GM18858 (cell line): ENCODE data around the gene SIAH3.
"Not testable (repeated sequence)": the region's sequence is repeated elsewhere in the genome, so short reads cannot be mapped to it uniquely, and the experiment has no call there.

Experiments
- ATAC-seq: cut with Tn5 transposase; IDR thresholded peaks from one replicate; pipeline ENCODE4 v1.9.1; 2021; ENCODE audit not compliant: unreplicated experiment

SIAH3 gene

GRCh38 chr13:45784755-45785675, 66.5 kb downstream of the SIAH3 start:
- no peak for ATAC-seq

GRCh38 chr13:45783346-45784043, 68.1 kb downstream of the SIAH3 start:
- ATAC-seq = no peak

- ATAC-seq = no peak
These were observed 69.1 kb downstream of the SIAH3 start for GRCh38 chr13:45782327-45783045.

DNA sequence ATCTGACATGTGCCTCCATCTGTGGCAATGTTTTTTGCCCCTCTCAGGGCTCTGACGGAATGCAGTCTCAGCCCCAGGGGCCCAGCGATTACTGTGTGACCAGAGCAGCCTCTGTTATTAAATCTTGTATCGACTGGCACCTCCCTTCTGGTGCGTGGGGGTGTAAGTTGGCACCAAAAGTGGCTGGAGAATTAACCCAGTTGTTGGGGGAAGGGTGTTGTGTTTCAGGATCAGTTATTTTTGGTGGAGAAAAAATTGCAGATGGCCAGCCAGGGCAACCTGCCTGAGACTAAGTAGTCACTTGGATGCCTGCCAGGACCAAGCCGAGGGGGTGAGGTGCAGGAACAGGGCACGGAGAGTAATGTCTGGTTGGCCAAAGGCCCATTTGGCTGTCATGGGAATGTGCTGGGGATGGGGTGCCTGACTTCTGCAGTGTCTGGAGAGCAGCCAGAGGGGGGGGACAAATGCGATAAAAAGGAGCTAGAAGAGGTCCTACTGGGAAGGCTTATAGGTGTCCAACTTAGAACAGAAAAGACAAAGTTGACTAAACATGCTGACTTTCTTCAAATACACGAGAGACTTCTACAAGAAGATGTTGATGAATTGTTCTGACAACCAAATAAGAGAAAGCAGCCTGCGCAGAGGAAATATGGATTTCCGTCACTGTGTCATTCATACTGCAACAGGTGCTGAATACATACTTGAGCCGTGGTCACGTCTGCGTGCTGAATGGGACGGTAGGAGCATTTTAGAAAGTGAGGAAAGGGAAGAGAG, 69.8 kb downstream of the SIAH3 start:
- ATAC-seq = no peak

GRCh38 chr13:45779901-45780300, 71.7 kb downstream of the SIAH3 start:
- no peak for ATAC-seq

GRCh38 chr13:45778882-45779281, 72.7 kb downstream of the SIAH3 start:
- no peak for ATAC-seq

GRCh38 chr13:45776748-45777147, 74.8 kb downstream of the SIAH3 start:
- ATAC-seq = no peak

DNA sequence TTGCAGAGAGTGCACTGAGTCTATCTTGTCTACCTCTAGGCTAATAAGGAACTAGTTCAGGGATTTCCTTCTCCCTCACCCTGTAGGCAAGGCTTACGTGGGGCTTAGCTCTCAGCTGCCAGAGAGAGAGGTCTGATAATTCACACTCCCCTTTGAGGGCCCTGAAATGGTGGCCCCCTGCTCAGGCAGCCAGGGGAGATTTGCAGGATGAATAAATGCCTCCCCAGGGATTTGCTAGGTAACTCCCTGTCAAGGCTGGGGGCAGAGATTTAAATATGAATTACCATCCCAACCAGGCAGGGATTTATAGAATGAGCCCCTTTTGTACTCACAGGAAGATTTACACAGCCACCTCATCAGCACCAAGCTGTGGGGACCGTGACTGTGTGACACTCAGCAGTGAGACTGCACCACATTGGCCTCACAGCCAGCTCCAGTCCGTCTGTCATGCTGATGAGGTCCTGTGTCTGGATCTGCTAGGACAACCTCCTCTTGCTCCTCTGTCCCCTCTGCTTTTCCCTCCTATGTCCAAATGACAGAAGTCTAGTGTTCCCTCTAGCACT, 76.1 kb downstream of the SIAH3 start:
- ATAC-seq = no peak

DNA sequence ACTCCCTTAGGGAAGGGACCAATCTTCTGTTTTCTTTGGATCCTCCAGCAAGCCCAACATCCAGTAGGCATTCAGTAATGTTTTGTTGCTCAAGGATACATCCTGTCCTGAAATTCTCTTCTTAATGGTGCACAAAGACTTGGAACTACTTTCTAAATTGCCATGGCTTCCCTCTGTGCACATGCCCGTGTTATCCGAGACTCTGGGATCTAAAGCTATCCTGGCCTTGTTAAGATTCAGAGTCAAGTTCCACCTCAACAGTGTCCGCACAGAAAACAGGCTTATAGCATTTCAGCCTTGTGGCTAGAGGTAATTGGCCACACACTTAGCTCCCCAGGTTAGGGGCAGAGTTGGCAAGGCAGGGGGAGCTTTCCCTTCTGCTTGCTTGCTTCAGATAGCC, 77.6 kb downstream of the SIAH3 start:
- ATAC-seq = no peak

DNA sequence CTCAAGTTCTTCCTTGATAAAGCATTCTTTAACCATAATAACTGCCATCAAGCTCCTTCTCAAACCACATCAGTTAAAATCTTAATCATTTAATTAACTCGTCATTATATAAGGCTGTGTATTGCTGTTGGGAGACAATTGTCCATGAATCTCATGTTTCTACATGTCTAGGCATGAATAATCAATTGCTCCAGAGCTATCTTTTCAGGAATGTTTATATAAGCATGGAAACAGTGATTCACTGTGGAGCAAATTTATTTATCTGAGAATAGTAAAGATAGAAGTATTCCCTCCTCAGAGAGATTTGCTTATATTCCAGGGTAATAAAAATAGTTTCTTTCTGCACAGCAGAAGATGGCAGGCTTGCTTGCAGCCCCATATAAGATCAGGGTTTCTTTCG, 78.3 kb downstream of the SIAH3 start:
- ATAC-seq = no peak

GRCh38 chr13:45770886-45771285, 80.7 kb downstream of the SIAH3 start:
- ATAC-seq = no peak

DNA sequence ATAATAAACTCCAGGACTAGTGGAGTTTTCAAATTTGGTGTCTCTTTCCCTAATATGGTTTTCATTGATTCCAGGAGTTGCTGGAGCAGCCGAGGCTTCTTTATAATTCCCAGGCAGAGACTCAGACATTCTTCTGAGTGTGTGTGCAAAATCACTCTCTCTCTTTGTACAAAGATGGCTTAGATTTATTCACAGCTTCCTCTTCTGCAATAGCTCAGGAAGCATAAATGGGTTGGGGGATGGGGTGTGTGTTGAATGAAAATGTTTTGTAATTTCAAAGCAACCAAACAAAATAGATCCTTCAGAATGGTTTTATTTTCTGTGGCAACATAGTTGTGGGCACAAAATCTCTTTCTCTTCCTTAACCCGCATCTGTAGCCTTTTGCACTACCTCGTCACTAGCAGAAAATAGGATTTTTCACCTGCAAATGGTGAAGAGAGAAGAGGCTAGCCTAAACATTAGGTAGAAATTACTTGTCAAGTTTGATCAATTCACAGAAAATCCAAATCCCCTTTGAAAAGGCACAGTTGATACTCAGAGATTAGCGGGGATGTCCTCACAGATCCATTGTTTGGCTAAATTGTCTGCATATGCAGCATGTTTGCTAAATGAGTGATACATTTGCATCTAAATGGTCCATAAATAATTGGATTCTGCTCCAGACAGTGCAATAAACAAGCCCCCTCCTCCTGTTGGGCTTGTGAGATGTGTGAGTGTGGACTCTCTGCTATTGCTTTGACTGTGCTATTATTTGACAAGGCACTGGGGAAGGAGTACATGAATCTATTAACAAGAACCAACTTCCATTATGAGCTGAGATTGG, 82.7 kb downstream of the SIAH3 start:
- ATAC-seq = no peak

DNA sequence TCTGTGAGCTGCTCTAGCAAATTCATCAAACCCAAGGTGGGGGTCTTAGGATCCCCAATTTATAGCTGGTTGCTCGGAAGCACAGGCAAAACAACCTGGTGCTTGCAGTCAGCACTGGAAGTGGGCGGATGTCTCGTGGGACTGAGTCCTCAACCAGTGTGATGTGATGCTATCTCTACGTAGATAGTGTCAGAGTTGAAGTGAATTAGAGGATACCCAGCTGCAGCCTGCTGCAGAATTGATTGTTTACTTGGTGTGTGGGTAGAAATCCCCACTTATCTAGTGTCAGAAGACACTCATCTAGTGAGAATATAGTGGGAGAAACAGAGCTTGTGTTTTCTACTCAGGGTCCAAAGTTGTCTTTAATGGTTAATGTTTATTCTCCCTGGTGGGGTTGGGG, 86.1 kb downstream of the SIAH3 start:
- ATAC-seq = no peak

GRCh38 chr13:45763419-45763818, 88.1 kb downstream of the SIAH3 start:
- ATAC-seq = no peak

DNA sequence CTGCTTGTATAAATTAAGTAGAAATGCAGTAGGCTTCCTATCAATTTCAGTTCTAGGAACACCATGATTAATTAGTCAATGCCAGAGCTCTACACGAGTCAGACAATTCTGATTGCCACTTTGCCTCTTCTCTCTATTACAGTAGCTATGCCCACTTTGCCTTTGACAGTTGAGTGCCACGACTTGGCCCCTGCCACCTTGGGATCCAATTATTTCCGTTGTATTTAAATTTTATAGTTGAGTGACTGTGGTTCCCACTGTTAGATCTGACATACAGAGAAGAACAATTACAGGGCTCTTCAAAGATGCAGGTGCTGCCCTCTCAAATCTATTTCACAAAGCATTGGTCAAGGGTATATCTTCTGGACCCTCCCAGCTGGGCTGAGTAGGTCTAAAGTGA, 94.0 kb downstream of the SIAH3 start:
- not testable (repeated sequence) for ATAC-seq

DNA sequence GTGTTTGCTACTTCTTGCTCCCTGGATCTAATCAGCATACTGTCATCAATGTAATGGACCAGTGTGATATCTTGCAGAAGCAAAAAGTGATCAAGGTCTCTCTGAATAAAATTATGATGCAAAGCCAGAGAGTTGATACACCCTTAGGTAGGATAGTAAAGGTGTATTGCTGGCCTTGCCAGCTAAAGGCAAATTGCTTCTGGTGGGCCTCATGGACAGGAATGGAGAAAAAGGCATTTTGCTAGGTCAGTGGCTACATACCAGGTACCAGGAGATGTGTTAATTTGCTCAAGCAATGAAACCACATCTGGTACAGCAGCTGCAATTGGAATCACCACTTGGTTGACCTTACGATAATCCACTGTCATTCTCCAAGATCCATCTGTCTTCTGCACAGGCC, 95.1 kb downstream of the SIAH3 start:
- ATAC-seq = not testable (repeated sequence)

DNA sequence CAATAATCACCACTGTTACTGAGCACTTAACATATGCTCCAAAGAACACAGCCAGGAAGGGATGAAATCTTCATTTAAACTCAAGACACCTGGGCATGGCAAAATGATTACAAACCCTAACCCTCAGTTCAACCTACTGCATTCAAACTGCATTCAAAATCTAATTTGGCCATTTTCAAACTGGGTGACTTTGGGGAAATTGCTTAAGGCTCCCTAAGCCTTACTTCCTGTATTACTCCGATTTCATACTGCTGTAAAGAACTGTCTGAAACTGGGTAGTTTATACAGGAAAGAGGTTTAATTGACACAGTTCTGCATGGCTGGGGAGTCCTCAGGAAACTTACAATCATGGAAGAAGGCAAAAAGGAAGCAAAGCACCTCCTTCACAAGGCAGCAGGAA, 99.0 kb downstream of the SIAH3 start:
- ATAC-seq = no peak

DNA sequence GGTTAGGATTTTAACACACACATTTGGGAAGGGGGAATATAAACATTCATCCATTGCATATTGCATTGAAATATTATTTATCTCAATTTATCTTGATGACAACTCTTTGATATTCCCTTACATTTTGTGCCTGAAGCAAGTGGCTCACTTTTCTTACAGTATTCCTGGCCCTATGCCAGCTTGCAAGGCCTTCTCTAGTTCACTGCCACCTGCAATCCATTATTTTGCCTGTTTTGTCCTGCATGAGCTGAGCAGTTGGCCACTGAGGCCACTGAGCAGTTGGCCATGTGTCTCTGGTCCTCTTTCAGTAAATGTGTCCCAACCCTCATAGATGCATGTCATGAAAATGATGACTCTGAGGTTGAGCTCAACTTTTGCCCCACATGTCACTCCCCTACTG, 99.7 kb downstream of the SIAH3 start:
- no peak for ATAC-seq

GRCh38 chr13:45750566-45750965, 101.0 kb downstream of the SIAH3 start:
- no peak for ATAC-seq
